Left lung (tissue), 10 donors: ENCODE data around the gene CRACDL. TPM values are rescaled to one million over a fixed set of nuclear protein-coding genes. Genes with fewer than 3 reads are reported as not detected.

Experiments
- ATAC-seq: fragments of 200-7000 bp; cut with Tn5 transposase; one replicate; pipeline ENCODE4 v1.9.1; 2020; ENCODE audit warnings: moderate library complexity
- DNase-seq, 4 donors: peaks; one replicate each; pipeline ENCODE4 v3.0.0-alpha.2; 2013 to 2020
- H3K27ac ChIP-seq, 2 donors: fragments of 200-600 bp; sonication (generic) in 1 of 2; one replicate each; pipeline versions ENCODE4 v1.5.0 to v1.8.0; 2020 to 2021
- H3K27me3 ChIP-seq, 2 donors: fragments of 200-600 bp; sonication (generic) in 1 of 2; one replicate each; pipeline versions ENCODE4 v1.5.0 to v1.8.0; 2020 to 2021
- H3K36me3 ChIP-seq, 2 donors: fragments of 200-600 bp; sonication (generic) in 1 of 2; one replicate each; pipeline versions ENCODE4 v1.5.0 to v1.8.0; 2020 to 2021
- H3K4me1 ChIP-seq, 2 donors: fragments of 200-600 bp; one replicate each; pipeline ENCODE4 v1.8.0; 2021
- H3K4me3 ChIP-seq, 2 donors: fragments of 200-600 bp; sonication (generic) in 1 of 2; one replicate each; pipeline versions ENCODE4 v1.5.0 to v1.8.0; 2020 to 2021; ENCODE audit warnings: mild to moderate bottlenecking in 1 of 2
- H3K9me3 ChIP-seq, 2 donors: fragments of 200-600 bp; sonication (generic) in 1 of 2; one replicate each; pipeline versions ENCODE4 v1.5.0 to v1.8.0; 2020 to 2021
- CTCF ChIP-seq, 2 donors: fragments of 200-600 bp; sonication (generic) in 1 of 2; IDR thresholded peaks; one replicate each; pipeline versions ENCODE4 v1.5.0 to v1.8.0; 2021; ENCODE audit warnings: antibody characterized with exemption in 2 of 2
- intact Hi-C, 2 donors: fragments of 100-400 bp; cut with DNase I; formaldehyde crosslinking; loops; one replicate each; pipeline versions ENCODE4 v1.11.2 to v1.14.2; 2022
- polyA plus RNA-seq, 6 donors: library from polyadenylated mRNA; unstranded; fragments of 120-200 nt; gene quantifications; one replicate each; pipeline ENCODE4 v1.2.1, GENCODE V29; 2013; ENCODE audit not compliant: insufficient read length in 6 of 6
- total RNA-seq, 2 donors: library from RNA; stranded (reverse); fragmentation: NEBNext Ultra II Directional; extraction: Animal tissue kit (Norgen Biotek cat#: 25700); gene quantifications; one replicate each; pipeline ENCODE4 v1.2.1, GENCODE V29; 2021
- donor health status: DM: no; HTN: yes; CAD: no.
- donor health status: DM: no; HTN: no; CAD: no.

The CRACDL gene
- total and polyA plus RNA-seq, 8 donors, result 4.0 to 15.2 (median 6.0) TPM

GRCh38 chr2:98782570-98782969, 153.5 kb downstream of the CRACDL start:
- no peak for TF ChIP-seq CTCF (IDR thresholded peaks at IDR 0.05)
- Histone ChIP-seq H3K4me3 (no peak overlapping the region), H3K36me3 (no peaks in the 10 kb centered on the region), H3K27ac (no peak overlapping the region), H3K27me3 (no peaks in the 10 kb centered on the region), H3K9me3 (peaks cover 0 to 18% of the 10 kb centered on the region in 2 donors), H3K4me1 (no peaks in the 10 kb centered on the region)
- DNase-seq, result no peak
- no peak for ATAC-seq
- intact Hi-C loops, result no loop called here

- Histone ChIP-seq H3K4me1 (no peaks in the 10 kb centered on the region), H3K36me3 (no peaks in the 10 kb centered on the region), H3K27ac (no peak overlapping the region), H3K9me3 (peaks cover 0 to 18% of the 10 kb centered on the region in 2 donors), H3K27me3 (no peaks in the 10 kb centered on the region), H3K4me3 (no peak overlapping the region)
- ATAC-seq (no peak), DNase-seq (no peak)
- TF ChIP-seq CTCF (IDR thresholded peaks at IDR 0.05), result no peak
- intact Hi-C loops, result no loop called here
Observed at GRCh38 chr2:98781822-98782221, 154.2 kb downstream of the CRACDL start.

- Histone ChIP-seq H3K36me3 (no peaks in the 10 kb centered on the region), H3K4me1 (no peaks in the 10 kb centered on the region), H3K4me3 (no peak overlapping the region), H3K27ac (no peak overlapping the region), H3K27me3 (no peaks in the 10 kb centered on the region), H3K9me3 (peaks cover 0 to 18% of the 10 kb centered on the region in 2 donors)
- no peak for TF ChIP-seq CTCF (IDR thresholded peaks at IDR 0.05)
- intact Hi-C loops, result no loop called here
- DNase-seq (no peak), ATAC-seq (no peak)
Observed at GRCh38 chr2:98778741-98779483, 157.1 kb downstream of the CRACDL start.

- no peaks in the 10 kb centered on the region for H3K27me3 ChIP-seq
- no peaks in the 10 kb centered on the region for H3K36me3 ChIP-seq
- H3K27ac ChIP-seq, result no peak overlapping the region
- ATAC-seq (no peak), DNase-seq (no peak)
- peaks cover 0 to 18% of the 10 kb centered on the region in 2 donors for H3K9me3 ChIP-seq
- intact Hi-C loops, result no loop called here
- no peak overlapping the region for H3K4me3 ChIP-seq
- H3K4me1 ChIP-seq, result no peaks in the 10 kb centered on the region
- TF ChIP-seq CTCF (IDR thresholded peaks at IDR 0.05), result no peak
Observed at GRCh38 chr2:98778151-98778550, 157.9 kb downstream of the CRACDL start.

GRCh38 chr2:98777710-98778109, 158.3 kb downstream of the CRACDL start:
- peaks cover 0 to 4% of the 10 kb centered on the region in 2 donors for H3K4me1 ChIP-seq
- DNase-seq (no peak), ATAC-seq (no peak)
- intact Hi-C loops, result no loop called here
- no peak for TF ChIP-seq CTCF (IDR thresholded peaks at IDR 0.05)
- H3K36me3 ChIP-seq, result no peaks in the 10 kb centered on the region
- no peak overlapping the region for H3K27ac ChIP-seq
- no peaks in the 10 kb centered on the region for H3K27me3 ChIP-seq
- H3K9me3 ChIP-seq, result peaks cover 0 to 16% of the 10 kb centered on the region in 2 donors
- H3K4me3 ChIP-seq, result no peak overlapping the region
